ENCODE measurements around the gene UTRN.

Gene UTRN

GRCh38 chr6:144326393-144326792 is 41.3 kb downstream of the UTRN start:
- Mint-ChIP-seq H3K27ac (no peak overlapping the region), H3K27me3 (no peaks in the 10 kb centered on the region), H3K4me3 (no peak overlapping the region), H3K36me3 (ENCODE audit: insufficient read depth) (no peaks in the 10 kb centered on the region), H3K4me1 (ENCODE audit: low read depth in 2 of 2) (peaks cover 10 to 20% of the 10 kb centered on the region in 2 donors), H3K9me3 (no peaks in the 10 kb centered on the region)
- no peak for DNase-seq
- ATAC-seq (replicated peaks): no peak

- Mint-ChIP-seq H3K27ac (peak overlapping the region; percentile 75 to 79), H3K27me3 (no peaks in the 10 kb centered on the region), H3K9me3 (no peaks in the 10 kb centered on the region), H3K36me3 (ENCODE audit: insufficient read depth) (no peaks in the 10 kb centered on the region), H3K4me1 (ENCODE audit: low read depth in 2 of 2) (peaks cover 10 to 27% of the 10 kb centered on the region in 2 donors), H3K4me3 (no peak overlapping the region)
- no peak for DNase-seq
- no peak for ATAC-seq (replicated peaks)
These were observed 41.9 kb downstream of the UTRN start for GRCh38 chr6:144327081-144327480.

- ATAC-seq (replicated peaks): no peak
- peak overlapping the region; percentile 29 to 66 for H3K27ac Mint-ChIP-seq
- DNase-seq: no peak
- peaks cover 23 to 48% of the 10 kb centered on the region in 2 donors for H3K4me1 Mint-ChIP-seq (ENCODE audit: low read depth in 2 of 2)
- H3K36me3 Mint-ChIP-seq (ENCODE audit: insufficient read depth): no peaks in the 10 kb centered on the region
- no peaks in the 10 kb centered on the region for H3K9me3 Mint-ChIP-seq
- no peak overlapping the region for H3K4me3 Mint-ChIP-seq
- no peaks in the 10 kb centered on the region for H3K27me3 Mint-ChIP-seq
These were observed 45.2 kb downstream of the UTRN start for GRCh38 chr6:144330017-144330987.

DNA sequence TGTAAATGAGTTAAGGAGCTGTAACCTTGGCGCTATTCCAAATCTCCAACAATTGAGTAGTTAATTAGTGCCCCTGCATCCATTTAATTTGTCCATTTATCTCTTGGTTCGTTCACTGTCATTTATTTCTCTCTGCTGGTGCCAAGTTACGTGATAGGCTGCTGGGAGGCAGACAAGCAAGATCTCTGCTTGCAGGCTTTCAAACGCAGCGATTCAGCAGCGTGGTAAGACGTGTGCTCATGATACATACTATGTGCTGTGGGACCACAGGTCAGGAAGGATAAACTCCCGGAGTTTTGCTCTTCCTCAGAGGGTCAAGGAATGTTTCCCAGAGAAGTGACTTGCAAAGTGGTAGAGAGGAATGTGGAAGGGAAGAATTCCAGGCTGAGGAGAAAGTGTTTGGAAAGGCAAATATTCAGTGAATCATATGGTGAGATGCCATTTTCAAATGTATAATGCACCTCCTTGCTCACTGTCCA is 46.4 kb downstream of the UTRN start:
- H3K36me3 Mint-ChIP-seq (ENCODE audit: insufficient read depth): peaks cover 3% of the 10 kb centered on the region
- DNase-seq (no peak), ATAC-seq (replicated peaks) (no peak)
- peaks cover 32 to 55% of the 10 kb centered on the region in 2 donors for H3K4me1 Mint-ChIP-seq (ENCODE audit: low read depth in 2 of 2)
- H3K4me3 Mint-ChIP-seq: no peak overlapping the region
- H3K9me3 Mint-ChIP-seq: no peaks in the 10 kb centered on the region
- no peaks in the 10 kb centered on the region for H3K27me3 Mint-ChIP-seq
- peak overlapping the region in 1 of 2 donors; percentile 29 for H3K27ac Mint-ChIP-seq

DNA sequence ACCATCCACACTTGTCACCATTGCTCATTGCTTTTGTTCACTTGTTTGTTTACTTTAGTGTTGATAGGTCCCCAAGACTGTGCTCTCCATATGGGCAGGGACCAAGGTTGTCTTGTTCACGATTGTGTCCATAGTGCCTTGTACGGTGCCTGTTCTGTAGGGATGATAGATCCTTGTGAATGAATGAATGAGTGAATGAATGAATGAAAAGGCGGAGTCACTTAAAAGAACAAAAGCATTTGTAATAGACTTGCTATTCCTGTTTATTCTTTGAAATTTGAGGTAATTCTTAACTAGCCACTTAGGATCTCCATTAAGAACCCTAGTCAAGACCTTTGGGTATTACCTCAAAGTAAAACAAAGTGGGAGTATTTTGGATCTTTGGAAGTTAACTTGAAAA is 47.0 kb downstream of the UTRN start:
- Mint-ChIP-seq H3K4me3 (no peak overlapping the region), H3K27me3 (no peaks in the 10 kb centered on the region), H3K4me1 (ENCODE audit: low read depth in 2 of 2) (peaks cover 38 to 58% of the 10 kb centered on the region in 2 donors), H3K36me3 (ENCODE audit: insufficient read depth) (peaks cover 3% of the 10 kb centered on the region), H3K9me3 (no peaks in the 10 kb centered on the region), H3K27ac (peak overlapping the region in 1 of 2 donors; percentile 29)
- no peak for ATAC-seq (replicated peaks)
- no peak for DNase-seq

DNA sequence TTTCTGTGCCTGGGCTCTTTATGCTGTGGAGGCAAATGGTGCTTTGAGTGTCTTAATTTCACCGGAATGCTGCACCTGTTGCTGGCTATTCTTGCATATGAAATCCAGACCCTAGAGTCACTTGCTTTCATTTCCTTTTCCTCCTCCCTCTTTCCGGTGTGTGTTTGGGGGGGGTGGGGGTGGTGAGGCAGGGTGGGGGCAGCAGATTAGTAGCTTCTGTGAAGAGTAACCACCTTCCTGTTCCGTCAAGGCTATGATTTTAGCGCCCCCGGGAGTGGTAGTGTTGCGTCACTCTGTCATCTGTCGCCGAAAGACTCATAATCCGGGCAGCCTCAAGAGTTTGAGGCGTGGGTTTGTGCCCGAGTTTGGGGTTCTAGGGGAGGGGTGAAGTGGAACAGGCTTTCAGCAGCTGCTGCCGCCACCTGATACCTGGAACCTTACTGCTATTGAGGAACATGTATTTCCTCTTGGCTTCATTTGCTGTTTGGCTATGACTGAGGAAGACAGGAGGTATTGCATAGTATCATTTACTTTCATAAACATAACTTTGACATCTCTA is 49.1 kb downstream of the UTRN start:
- Mint-ChIP-seq H3K27ac (peak overlapping the region; percentile 90 to 96), H3K27me3 (no peaks in the 10 kb centered on the region), H3K4me3 (peak overlapping the region; percentile 71 to 80), H3K9me3 (no peaks in the 10 kb centered on the region), H3K4me1 (ENCODE audit: low read depth in 2 of 2) (peaks cover 47 to 67% of the 10 kb centered on the region in 2 donors), H3K36me3 (ENCODE audit: insufficient read depth) (peaks cover 3% of the 10 kb centered on the region)
- DNase-seq (peak; percentile 63 to 74 (median 66)), ATAC-seq (replicated peaks) (peak; percentile 90)

Measured in effector memory CD8-positive, alpha-beta T cell (primary cell).